Heart left ventricle (tissue), 16 donors: Measurements from ENCODE around the gene SLC7A14. TPM values are rescaled to one million over a fixed set of nuclear protein-coding genes. Genes with fewer than 3 reads are reported as not detected.

Experiments used
- ATAC-seq, 4 donors: fragments of 200-7000 bp; cut with Tn5 transposase; one replicate each; pipeline ENCODE4 v1.9.1; 2020 to 2022; ENCODE audit warnings: moderate library complexity in 4 of 4, mild to moderate bottlenecking in 3 of 4, moderate number of reproducible peaks in 1 of 4
- DNase-seq, 5 donors: peaks; one replicate each; pipeline ENCODE4 v3.0.0-alpha.2; 2020
- H3K27ac ChIP-seq, 12 donors: fragments of 200-600 bp; sonication (generic) in 4 of 12; one replicate each; pipeline versions ENCODE4 v1.5.0 to v1.8.0; 2016 to 2022; ENCODE audit warnings: mild to moderate bottlenecking in 2 of 12
- H3K27me3 ChIP-seq, 9 donors: fragments of 200-600 bp; sonication (generic) in 2 of 9; one replicate each; pipeline versions ENCODE4 v1.5.1 to v1.8.0; 2016 to 2022; ENCODE audit warnings: mild to moderate bottlenecking in 3 of 9
- H3K36me3 ChIP-seq, 9 donors: fragments of 200-600 bp; sonication (generic) in 2 of 9; one replicate each; pipeline versions ENCODE4 v1.5.0 to v1.8.0; 2018 to 2022; ENCODE audit warnings: mild to moderate bottlenecking in 2 of 9
- H3K4me1 ChIP-seq, 12 donors: fragments of 200-600 bp; sonication (generic) in 4 of 12; one replicate each; pipeline versions ENCODE4 v1.5.0 to v1.8.0; 2016 to 2022; ENCODE audit warnings: mild to moderate bottlenecking in 3 of 12
- H3K4me3 ChIP-seq, 12 donors: fragments of 200-600 bp; sonication (generic) in 4 of 12; one replicate each; pipeline versions ENCODE4 v1.5.0 to v1.8.0; 2017 to 2022; ENCODE audit warnings: mild to moderate bottlenecking in 9 of 12, moderate library complexity in 4 of 12
- H3K9me3 ChIP-seq, 12 donors: fragments of 200-600 bp; sonication (generic) in 4 of 12; one replicate each; pipeline versions ENCODE4 v1.5.0 to v1.8.0; 2016 to 2022; ENCODE audit warnings: mild to moderate bottlenecking in 1 of 12
- POLR2A ChIP-seq, 2 donors: fragments of 450-650 bp; IDR thresholded peaks; one replicate each; pipeline ENCODE4 v1.6.1; 2017; ENCODE audit warnings: antibody characterized with exemption in 2 of 2, mild to moderate bottlenecking in 2 of 2, moderate library complexity in 2 of 2
- WGBS, 4 donors: extraction: QIAGEN DNeasy Blood & Tissue Kit in 2 of 4; methylation state at CpG; one replicate each; pipeline versions ENCODE4 v1.1.5 to v1.1.7; 2013 to 2018; 5-methylcytosine and 5-hydroxymethylcytosine counted together
- intact Hi-C, 10 donors: fragments of 100-400 bp; cut with DNase I; formaldehyde crosslinking; loops; one replicate each; pipeline versions ENCODE4 v1.11.1 to v1.14.2; 2022
- polyA plus RNA-seq, 2 donors: library from polyadenylated mRNA; stranded (reverse); fragments of 200-250 nt; gene quantifications; one replicate each; pipeline ENCODE4 v1.2.3, GENCODE V29; 2013
- total RNA-seq, 9 donors: library from RNA; depleted of rRNA in 2 of 9; stranded (reverse); fragments of >200 nt in 2 of 9; fragmentation: NEBNext Ultra II Directional in 3 of 9; extraction: Animal tissue kit (Norgen Biotek cat#: 25700) in 3 of 9; gene quantifications; one replicate each; pipeline versions ENCODE4 v1.1.0 to v1.2.4, GENCODE V29; 2016 to 2023
- TF ChIP-seq, protein P1 (sequence below), 12 donors: fragments of 200-600 bp; sonication (generic) in 4 of 12; IDR thresholded peaks; one replicate each; pipeline versions ENCODE4 v1.5.0 to v1.8.0; 2018 to 2022; ENCODE audit warnings: antibody characterized with exemption in 12 of 12, mild to moderate bottlenecking in 5 of 12
- donor health status: ischemic (EF 13 %, LVEDD 7.1; RV severe dilation, severe dysfunction).
- donor health status: healthy with polysubstance abuse.
- donor health status: DM: no; HTN: yes; CAD: no.
- donor health status: DM: no; HTN: no; CAD: no.
- donor health status: ischemic (EF 25% LVEDD 6.9; RV normal size, moderate dysfunction).
- donor health status: ischemic (EF 25% LVEDD 5.7; RV mildly dilated, moderate dysfunction).
- donor health status: healthy.
- donor health status: DM: yes; HTN: yes; CAD: no.
- donor health status: ischemic (EF 35%, LVEDD 5.7; RV mildly dilated, moderate dysfunction).
- donor health status: nonischemic (EF 11% LVEDD 7.7; RV severe dilation, severe dysfunction).
- donor health status: DM: yes; HTN: yes; CAD: no.
- donor health status: PGD.
- donor health status: ischemic (EF 29% LVEDD 5.4; RV normal size, mild dysfunction).
- donor health status: nonischemic (EF 23%, LVEDD 6.1; RV moderate dilation, normal function).

Gene SLC7A14
- total and polyA plus RNA-seq, 11 donors: 0.02 TPM; not detected in 9

DNA sequence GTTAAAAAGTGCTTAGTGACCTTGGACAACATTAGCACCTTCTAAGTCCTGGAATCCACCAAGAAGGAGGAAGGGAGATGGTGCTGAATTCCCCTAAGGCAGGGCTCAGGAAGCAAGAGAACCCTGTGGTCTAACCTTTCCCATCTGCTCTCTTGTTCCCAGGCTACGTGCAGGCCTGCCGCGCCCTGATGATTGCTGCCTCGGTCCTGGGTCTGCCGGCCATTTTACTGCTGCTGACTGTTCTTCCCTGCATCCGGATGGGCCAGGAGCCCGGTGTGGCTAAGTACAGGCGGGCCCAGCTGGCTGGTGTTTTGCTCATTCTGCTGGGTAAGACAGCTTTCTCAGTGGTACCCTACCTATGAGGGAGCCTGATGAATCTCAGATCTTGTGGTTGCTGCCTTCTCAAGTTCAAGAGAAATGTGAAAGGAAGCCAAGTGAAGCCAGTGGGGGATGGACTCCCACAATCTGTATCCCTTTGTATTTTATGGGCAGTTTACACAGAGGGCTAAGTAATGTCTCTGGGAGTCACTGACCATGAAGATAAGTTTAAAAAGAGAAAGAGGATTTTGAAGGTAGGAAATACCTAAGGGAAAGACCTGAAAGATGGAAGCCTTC lies 162.8 kb downstream of the SLC7A14 start:
- Histone ChIP-seq H3K27me3 (peaks cover 0 to 27% (median 16%) of the 10 kb centered on the region in 9 donors), H3K9me3 (no peaks in the 10 kb centered on the region), H3K36me3 (no peaks in the 10 kb centered on the region), H3K4me1 (peaks cover 0 to 34% (median 21%) of the 10 kb centered on the region in 12 donors), H3K4me3 (no peak overlapping the region), H3K27ac (no peak overlapping the region)
- 58 to 85% (median 80%) methylated on average over 6 to 8 of the region's 8 CpGs for WGBS, 4 donors
- intact Hi-C loops: no loop called here
- ATAC-seq: no peak
- no peak for DNase-seq
- TF ChIP-seq, protein P1, sequence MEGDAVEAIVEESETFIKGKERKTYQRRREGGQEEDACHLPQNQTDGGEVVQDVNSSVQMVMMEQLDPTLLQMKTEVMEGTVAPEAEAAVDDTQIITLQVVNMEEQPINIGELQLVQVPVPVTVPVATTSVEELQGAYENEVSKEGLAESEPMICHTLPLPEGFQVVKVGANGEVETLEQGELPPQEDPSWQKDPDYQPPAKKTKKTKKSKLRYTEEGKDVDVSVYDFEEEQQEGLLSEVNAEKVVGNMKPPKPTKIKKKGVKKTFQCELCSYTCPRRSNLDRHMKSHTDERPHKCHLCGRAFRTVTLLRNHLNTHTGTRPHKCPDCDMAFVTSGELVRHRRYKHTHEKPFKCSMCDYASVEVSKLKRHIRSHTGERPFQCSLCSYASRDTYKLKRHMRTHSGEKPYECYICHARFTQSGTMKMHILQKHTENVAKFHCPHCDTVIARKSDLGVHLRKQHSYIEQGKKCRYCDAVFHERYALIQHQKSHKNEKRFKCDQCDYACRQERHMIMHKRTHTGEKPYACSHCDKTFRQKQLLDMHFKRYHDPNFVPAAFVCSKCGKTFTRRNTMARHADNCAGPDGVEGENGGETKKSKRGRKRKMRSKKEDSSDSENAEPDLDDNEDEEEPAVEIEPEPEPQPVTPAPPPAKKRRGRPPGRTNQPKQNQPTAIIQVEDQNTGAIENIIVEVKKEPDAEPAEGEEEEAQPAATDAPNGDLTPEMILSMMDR (IDR thresholded peaks at IDR 0.05): no peak
- no peak for TF ChIP-seq POLR2A (IDR thresholded peaks at IDR 0.05)

DNA sequence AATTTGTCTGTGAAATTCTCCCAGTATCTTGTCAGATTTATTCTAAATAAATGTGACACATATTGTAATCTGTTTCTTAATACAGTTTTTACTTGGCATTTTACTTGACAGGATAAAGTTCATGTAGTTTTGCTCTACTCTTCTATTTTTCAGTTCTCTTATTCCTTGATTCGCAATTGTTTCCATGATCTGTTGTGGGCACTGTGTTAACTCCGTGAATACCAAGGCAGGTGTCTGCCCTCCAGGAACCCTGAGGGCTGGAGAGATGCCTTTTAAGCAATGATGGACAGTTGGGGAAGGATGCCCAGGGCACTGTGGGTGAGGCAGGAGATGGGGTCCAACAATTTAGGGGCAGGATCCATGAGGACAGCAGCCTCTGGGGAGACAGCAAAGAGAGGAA lies 164.1 kb downstream of the SLC7A14 start:
- intact Hi-C loops: no loop called here
- Histone ChIP-seq H3K4me3 (peak overlapping the region in 7 of 12 donors; percentile 22 to 61 (median 53)), H3K36me3 (no peaks in the 10 kb centered on the region), H3K27me3 (peaks cover 0 to 37% (median 18%) of the 10 kb centered on the region in 9 donors), H3K4me1 (peaks cover 0 to 34% (median 22%) of the 10 kb centered on the region in 12 donors), H3K9me3 (no peaks in the 10 kb centered on the region), H3K27ac (peak overlapping the region in 5 of 12 donors; percentile 14 to 45 (median 43))
- TF ChIP-seq, protein P1 (IDR thresholded peaks at IDR 0.05): no peak
- TF ChIP-seq POLR2A (IDR thresholded peaks at IDR 0.05): no peak
- no peak for ATAC-seq
- DNase-seq: no peak
- WGBS, 4 donors: 83 to 91% (median 86%) methylated on average over 2 of the region's 2 CpGs

DNA sequence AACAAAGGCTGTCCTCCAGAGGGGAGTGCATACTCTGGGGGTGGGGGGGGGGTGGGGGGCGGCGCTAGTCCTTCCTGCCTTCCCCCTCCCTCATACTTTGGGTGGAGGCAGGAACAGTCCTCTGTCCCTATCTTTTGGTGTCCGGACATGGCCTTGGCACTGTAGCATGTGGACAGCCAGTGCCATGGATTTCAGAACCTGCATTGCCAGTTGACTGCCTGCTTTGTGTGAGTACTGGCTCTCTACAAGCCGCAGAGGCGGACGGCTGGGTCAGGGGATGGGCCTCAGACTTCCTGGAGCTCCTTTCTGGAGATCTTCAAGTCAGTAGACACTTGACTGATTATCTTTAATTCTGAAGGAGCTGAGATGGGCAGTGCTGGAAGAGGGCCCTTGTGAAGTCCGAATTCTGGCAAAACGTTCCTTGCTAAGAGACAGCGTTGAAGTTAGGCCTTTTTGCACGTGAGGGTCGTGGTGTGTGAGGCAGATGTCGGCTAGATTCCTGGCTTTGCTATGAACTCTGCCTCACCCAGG lies 164.7 kb downstream of the SLC7A14 start:
- intact Hi-C loops: no loop called here
- Histone ChIP-seq H3K36me3 (no peaks in the 10 kb centered on the region), H3K4me3 (peak overlapping the region in 9 of 12 donors; percentile 17 to 61 (median 44)), H3K4me1 (peaks cover 0 to 34% (median 22%) of the 10 kb centered on the region in 12 donors), H3K9me3 (no peaks in the 10 kb centered on the region), H3K27me3 (peaks cover 0 to 37% (median 23%) of the 10 kb centered on the region in 9 donors), H3K27ac (peak overlapping the region in 11 of 12 donors; percentile 14 to 70 (median 45))
- TF ChIP-seq POLR2A (IDR thresholded peaks at IDR 0.05): no peak
- TF ChIP-seq, protein P1 (IDR thresholded peaks at IDR 0.05): no peak
- DNase-seq (peak in 1 of 5 donors; percentile 17), ATAC-seq (peak; percentile 20 to 27 (median 24))
- WGBS, 4 donors: 37 to 48% (median 43%) methylated on average over 11 to 12 of the region's 12 CpGs

DNA sequence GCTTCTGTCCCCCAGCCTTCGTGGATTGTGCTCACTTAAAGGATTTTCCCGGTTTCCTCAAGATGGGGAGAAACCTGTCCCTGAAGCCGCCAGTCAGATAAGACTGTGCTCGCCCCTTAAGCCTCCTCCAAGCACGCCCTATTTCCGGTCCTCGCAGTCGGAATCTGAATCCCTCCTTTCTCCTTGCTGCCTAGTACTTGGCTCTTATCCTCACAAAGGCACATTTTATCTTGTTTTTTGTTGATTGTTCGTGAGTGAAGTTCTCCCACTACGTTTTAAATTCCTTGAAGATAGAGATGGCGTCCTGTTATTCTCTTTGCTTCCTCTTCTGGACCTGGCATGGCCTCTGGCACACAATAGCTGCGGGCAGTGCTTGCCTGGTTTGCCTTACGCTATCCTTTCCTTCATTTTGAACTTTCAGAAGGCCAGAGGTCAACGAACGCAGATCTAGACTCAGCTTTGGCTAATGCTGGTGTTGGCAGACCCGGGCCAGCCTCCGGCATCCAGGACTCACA lies 165.5 kb downstream of the SLC7A14 start:
- H3K27me3 ChIP-seq: peaks cover 0 to 37% (median 23%) of the 10 kb centered on the region in 9 donors

More for the DNA sequence above, 165.5 kb downstream of the SLC7A14 start:
- no peaks in the 10 kb centered on the region for H3K36me3 ChIP-seq
- 45 to 49% (median 47%) methylated on average over 17 of the region's 17 CpGs for WGBS, 4 donors
- peak overlapping the region in 11 of 12 donors; percentile 19 to 61 (median 50) for H3K4me3 ChIP-seq
- ATAC-seq (peak in 3 of 4 donors; percentile 35 to 47 (median 43)), DNase-seq (peak in 1 of 5 donors; percentile 15)
- H3K4me1 ChIP-seq: peaks cover 0 to 34% (median 22%) of the 10 kb centered on the region in 12 donors
- intact Hi-C loops: no loop called here
- H3K9me3 ChIP-seq: no peaks in the 10 kb centered on the region
- TF ChIP-seq, protein P1 (IDR thresholded peaks at IDR 0.05): no peak
- no peak for TF ChIP-seq POLR2A (IDR thresholded peaks at IDR 0.05)
- H3K27ac ChIP-seq: peak overlapping the region; percentile 16 to 70 (median 50)
